ENCODE data around the gene NMRK1. TPM values are rescaled to one million over a fixed set of nuclear protein-coding genes. Genes with fewer than 3 reads are reported as not detected.

NMRK1 gene
- total RNA-seq, 1 donor from 2014 or later, result 42.2 TPM

DNA sequence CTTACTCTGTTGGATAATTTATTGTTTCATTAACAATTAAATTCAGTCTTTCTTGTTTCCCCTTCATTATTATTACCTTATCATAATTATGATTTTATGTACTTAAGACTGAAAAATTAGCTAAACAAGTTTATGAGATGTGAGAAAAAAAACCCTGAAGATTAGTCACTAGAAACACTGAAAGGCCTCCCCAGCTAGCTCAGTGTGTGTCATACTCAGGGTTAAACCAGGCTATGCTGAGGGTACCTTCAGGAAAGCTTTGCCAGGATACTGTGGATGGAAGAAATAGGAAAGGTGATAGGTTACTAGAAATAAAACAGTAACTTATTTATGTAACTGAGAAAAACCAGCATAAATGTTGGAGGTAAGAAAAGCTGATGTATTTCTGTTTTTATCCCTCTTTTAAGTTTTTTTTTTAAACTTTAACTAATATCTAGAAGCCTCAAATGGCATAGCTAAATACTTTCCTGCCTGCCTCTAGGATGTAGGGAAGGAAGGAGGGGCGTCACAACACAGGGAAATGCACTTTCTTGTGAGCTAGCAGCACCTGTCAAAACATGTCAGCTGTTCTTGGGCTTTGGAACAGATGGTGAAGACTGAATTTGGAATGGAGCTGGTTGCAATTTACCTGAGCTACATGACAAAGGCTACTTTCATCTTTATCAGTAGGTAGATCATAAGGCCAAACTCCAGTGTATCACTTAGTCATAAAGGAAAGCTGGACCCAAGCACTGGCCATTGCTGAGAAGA lies 24.2 kb downstream of the NMRK1 start:
- DNase-seq (ENCODE audit: low spot score), result no peak

DNA sequence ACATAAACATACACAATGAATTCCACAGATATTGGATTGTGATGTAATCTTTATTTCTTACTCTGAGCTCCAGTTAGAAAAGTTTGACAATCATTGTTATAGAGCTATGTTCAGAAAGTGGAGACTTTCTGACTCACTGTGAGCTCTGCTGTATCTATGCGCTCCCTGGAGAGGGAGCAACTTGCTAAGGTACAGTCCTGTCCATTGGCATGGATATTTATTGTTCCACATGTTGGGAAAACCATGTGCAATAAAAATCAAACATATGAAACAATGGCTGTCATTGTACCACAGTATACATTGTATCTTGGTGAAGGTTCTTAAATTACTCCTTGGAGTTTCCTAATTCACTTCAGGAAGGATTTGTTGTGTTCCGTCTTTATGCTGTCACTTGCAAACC lies 26.8 kb downstream of the NMRK1 start:
- no peak for DNase-seq (ENCODE audit: low spot score)

DNA sequence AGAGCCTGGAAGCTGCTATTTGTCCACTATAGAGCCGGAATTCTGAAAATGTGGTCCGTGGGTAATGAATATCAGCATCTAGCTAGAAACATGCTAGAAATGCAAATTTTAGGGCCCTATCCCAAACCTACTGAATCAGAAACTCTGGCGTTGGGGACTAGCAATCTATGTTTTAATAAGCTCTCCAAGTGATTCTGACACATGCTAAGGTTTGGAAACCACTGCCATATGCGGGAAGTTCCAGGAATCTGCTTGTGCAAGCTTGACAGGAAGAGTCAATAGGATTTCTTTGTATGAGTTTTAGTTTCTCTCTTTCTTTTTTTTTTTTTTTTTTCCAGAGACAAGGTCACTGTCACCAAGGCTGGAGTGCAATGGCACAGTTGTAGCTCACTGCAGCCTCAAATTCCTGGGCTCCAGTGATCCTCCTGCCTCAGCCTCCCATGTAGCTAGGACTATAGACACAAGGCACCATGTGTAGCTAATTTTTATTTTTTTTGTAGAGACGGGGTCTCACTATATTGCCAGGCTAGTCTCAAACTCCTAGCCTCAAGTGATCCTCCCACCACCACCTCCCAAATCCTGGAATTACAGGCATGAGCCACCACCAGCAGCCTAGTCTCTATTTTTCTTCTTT lies 33.5 kb downstream of the NMRK1 start:
- no peak for DNase-seq (ENCODE audit: low spot score)

DNA sequence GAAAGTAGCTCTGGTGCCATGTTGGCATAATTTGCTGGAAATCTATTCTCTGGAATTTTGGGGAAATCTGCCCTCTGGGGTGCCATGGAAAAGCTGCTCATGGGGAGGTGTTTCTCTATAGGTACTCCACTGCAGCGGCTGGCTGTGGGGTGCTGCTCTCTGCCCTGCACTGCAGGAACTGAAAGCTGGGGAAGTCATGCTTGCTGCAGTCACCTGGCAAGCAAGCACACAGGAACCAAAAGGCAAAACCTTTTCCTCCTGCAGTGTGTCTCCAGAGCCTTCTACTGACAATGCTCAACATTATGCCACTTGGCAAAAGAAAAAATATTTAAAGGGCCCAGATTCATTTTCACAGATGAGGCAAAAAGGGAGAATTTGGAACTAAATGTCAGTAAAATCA lies 34.1 kb downstream of the NMRK1 start:
- no peak for DNase-seq (ENCODE audit: low spot score)

DNA sequence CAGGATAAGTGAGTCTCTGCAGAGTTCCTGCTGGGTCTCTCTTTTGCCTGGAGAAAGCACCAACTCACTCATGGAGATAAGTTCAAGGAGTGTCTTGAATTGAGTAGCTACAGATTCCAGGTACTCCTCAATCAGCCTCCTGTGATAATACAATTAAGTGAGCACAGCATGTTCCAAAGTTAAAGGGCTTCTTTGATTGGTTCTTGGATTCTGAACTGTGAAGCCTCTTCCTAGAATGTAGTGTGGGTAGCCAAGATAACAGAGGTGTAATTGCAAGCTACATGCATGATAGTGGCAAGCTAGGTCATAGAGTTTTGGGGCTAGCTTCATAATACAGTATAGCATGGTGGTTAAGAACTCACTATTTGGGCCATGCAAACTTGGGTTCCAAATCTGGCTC lies 36.7 kb downstream of the NMRK1 start:
- no peak for DNase-seq (ENCODE audit: low spot score)

DNA sequence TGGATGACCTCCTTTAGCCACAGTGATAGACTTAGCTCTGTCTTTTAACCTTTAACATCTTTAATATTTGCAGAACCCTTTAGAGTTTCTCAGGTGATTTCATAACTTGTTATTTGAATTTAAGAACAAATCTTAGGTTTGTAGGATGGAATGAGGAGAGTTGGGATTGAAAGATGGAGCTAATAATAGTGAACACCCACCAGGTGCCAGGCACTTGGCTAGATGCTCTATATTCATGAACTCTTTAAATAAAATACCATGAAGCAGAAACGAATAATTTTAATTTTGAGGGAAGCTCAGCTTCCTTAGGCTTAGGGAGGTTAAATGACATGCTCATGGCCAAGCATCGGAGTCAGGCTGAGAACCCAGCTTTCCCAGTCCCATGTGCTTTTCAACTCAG lies 40.4 kb downstream of the NMRK1 start:
- DNase-seq (ENCODE audit: low spot score), result no peak

DNA sequence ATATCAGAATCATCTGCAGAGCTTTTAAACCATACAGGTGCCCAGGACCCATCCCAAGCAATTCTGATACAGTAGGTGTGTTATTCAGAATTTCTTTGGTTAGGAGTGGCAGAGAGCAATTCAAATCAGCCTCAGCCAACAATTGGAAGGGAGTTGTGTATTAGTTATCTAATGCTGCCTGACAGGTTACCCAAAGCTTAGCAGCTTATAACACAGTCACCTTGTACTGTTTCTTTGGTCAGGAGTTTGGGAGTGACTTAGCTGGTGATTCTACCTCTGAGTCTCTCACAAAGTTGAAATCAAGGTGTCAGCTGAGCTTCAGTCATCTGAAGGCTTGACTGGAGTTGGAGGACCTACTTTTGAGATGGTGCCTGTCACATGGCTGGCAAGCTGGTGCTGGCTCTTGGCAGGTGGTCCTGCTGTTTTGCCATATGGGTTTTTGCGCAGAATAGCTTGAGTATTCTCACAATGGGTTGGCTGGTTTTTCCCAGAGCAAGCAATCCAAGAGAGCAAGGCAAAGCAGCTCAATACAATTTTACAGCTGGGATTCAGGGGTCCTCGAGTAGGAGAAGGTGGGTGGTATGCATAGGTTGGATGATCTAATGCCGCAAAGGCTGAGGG lies 41.1 kb downstream of the NMRK1 start:
- DNase-seq (ENCODE audit: low spot score), result no peak

DNA sequence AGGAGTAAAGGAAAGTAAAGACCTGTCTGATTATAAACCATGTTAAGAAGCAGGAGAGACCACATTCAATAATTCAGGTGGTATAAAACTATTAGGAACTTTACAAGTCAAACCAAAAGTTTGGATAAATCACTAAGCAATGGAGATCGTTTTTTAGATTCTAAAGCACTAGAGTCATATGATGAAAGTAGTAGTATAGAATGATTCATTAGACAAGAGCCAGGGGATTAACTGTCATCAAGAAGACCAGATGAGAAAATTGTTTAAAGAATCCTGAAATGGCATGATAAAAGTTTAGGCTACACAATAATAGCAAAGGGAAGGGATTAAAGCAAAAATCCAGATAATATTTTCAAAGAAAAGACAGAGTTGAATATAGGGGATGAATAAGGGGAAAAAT lies 46.9 kb downstream of the NMRK1 start:
- DNase-seq (ENCODE audit: low spot score), result no peak

DNA sequence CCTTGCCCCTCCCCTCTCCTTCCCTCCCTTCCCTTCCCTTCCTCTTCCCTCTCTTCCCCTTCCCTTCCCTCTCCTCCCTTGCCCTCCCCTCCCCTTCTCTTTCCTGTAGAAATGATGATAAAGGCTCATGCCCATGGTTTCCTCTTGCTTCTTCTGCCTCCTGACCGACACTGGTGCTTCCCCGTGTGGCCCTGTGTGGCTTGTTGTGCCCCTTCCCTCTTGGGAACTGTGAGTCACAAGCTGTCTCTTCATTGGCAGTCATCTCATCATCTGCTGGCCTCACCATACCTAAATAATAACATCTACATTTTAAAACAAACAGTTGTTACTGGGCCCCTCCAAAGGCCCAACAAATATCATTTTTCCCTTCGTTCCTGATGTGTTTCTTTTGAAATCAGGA lies 48.2 kb downstream of the NMRK1 start:
- no peak for DNase-seq (ENCODE audit: low spot score)

DNA sequence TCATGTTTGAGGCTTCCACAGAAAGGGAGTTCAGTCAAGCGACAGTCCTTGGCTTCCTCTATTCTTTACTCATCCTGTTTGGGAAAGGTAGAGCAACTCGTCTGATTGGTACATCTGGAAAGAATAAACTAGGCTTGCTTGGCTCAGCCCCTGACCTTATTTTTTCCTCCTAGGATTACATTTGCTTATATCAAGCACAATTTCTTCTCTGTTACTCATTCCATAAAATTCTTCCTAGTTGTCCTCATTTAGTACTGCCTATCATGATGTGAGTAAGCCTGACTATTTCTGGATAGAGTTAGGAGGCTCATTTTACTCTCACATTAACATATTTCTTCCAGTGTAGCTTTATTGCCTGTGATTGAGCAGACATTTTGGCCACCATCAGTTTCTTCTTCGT lies 48.9 kb downstream of the NMRK1 start:
- DNase-seq (ENCODE audit: low spot score), result no peak

DNA sequence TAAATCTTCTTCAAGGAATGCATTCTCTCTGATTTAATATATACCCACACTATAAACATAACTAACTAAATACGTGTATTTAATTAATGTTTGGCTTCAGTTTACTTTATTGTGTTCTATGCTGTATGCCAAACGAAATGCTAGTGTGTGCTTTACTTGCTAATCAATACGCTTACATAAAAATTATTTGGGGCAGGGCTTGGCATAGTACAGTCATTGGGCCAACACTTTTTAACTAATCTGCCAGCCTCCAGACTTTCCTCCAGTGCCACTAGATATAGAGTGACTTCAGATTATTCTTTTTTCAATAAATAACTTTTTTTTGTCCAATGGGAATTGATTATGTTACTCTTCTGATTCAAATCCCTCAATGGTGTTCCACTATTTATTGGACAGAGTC lies 51.2 kb downstream of the NMRK1 start:
- no peak for DNase-seq (ENCODE audit: low spot score)

DNA sequence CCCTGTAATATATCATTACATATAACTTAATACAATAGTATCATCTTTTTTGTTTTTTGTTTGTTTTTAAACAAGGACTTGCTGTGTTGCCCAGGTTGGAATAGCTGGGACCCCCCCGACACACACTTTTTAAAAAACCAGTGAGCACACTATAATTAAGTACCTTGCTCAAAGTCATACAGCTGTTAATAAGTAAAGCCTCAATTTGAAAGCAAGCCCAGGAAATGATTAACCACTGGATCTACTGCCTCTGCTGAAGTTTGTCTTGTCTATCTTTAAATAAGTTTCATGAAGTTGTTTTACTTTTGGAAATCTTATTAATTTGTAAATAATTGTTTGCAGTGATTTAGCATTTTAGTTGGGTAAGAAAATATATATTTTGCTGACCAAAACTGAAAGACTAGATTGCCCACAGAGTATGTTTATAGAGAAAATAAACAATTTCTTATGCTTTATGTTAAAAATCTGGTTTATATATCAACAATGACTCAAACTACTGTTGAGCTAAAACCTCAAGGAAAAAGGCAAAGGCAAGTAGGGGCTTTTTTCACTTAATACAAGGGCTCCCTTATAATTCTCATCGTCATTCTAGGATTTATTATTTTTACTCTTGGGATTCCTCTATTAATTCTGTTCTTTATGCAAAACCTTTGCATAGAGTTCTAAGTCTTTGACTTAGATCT lies 54.0 kb downstream of the NMRK1 start:
- DNase-seq (ENCODE audit: low spot score), result no peak

DNA sequence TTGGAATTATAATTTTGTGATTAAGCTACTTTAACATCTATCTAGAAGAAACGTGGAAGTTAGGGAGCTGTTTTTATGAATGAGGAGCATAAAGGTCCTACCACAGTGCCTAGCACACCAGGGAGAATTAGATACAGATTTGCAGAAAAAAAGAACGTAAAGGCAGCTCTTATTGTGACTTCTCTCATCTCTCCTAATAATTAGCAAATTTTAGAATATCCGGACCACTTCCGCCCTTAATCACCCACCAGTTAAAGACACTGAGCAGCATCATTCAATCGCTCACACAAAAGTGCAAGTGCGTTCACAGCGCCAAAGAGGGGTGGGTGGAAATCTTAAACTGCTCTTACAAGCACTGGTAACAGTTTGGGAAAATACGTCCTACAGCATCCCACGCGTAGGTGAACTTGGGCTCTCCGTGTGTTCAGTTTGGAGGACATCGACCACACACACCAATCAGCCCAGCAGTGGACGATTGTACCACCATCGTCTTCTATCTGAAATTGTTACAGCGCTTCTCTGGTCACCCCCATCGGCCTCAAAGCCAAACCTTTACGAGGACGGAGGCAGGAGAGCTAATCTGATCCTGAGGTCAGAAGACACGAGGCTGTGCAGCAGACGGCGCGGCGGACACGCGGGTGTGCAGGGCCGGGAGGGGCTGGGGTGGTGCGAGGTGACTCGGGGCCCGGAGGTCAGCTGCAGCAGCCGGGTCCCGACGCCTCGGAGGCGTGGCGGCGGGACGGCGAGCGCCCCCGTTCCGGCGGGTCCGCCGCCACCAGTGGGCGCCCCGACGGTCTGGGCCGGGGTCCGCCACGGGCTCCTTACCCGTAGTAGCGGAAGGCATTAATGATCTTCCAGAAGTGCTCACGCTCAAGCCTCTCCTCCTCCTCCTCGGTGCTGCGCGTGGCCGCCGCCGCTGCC lies 60.5 kb downstream of the NMRK1 start:
- DNase-seq (ENCODE audit: low spot score), result peak; percentile 56

DNA sequence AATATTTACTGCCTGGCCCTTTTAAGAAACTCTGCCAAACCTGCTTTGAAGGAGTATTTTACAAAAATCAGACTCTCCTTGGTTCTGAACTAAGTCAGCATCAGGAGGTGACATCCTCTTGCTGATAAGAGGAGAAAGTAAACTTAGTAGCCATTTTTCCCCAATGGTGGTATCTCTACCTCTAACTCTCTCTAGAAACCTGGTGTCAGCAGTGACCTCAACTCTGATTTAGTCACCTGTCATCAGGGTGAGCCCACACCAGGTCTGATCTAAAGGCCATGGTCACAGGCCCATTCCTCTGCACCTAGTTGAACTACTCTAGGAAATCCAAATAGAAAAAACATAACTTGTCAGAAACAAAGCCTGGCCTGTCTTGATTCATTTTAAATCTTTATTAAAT lies 64.1 kb downstream of the NMRK1 start:
- DNase-seq (ENCODE audit: low spot score), result no peak

DNA sequence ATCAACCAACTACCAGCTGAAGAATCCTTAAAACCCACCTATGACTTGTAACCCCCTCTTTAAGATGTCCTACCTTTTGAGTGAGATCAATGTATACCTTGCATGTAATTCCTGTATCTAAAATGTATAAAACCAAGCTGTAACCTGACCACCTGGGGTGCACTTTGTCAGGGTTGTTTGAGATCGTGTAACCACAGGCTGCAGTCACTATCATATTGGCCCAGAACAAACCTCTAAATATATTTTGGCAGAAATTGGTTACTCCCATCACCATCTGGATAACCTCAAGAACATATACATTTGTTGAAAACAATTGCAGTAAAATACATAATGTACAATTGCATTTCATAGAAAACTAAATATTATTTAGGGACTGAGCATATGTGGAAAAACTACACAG lies 68.3 kb downstream of the NMRK1 start:
- DNase-seq (ENCODE audit: low spot score), result no peak

DNA sequence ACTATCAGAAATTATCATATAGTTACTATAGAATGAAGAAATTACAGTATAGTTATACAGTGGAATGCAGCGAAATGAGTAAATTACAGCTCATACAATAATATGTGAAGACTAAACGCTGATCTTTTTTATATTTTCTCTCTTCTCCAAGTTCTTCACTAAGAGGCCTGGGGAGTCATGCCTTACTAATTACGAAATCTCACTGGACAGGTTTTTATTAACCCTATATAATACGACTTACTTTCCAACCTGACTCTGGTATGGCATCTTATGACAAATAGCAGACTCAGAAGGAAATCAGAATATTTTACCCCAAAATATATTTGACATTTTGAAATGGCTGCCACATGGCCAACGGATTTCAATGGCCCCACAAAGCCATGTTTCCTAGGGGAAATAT lies 68.9 kb downstream of the NMRK1 start:
- no peak for DNase-seq (ENCODE audit: low spot score)

DNA sequence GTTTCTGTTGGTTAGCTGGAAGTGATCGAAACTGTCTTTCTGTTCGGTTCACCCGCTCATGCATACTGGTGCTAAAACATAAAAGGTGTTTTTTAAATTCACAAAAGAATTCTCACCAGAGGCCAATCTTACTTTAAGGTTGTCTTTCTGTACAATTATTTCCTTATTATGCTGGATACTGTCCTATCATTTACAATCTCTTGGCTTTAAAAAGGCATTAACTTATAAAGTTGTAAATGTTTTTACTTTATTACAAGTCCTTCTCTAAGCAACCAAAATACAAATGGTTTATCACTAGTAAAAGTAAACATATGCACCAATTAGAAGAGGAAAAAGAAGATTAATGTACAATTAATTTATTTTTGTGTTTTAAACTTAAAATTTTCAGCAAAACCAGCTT lies 70.6 kb downstream of the NMRK1 start:
- DNase-seq (ENCODE audit: low spot score), result no peak

DNA sequence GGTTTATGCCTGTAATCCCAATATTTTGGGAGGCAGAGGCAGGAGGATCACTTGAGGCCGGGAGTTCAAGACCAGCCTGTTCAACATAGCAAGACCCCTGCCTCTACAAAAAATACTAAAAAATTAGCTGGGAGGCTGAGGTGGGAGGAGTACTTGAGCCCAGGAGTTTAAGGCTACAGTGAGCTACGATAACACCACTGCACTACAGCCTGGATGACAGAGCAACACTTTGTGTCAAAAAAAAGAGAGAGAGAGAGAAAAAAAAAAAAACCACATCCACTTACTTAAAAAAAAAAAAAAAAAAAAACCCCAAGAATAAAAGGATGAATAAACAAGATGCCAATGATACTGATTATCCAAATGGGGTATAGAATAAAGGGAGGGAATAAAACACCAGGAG lies 74.2 kb downstream of the NMRK1 start:
- DNase-seq (ENCODE audit: low spot score), result no peak

Measured in ureter (tissue), 1 donor.